SJSA1 (cell line): ENCODE data around the gene MRPS30. TPM values are rescaled to one million over a fixed set of nuclear protein-coding genes. Genes with fewer than 3 reads are reported as not detected.
A peak's percentile ranks its signal among the peaks of the same experiment; 100 is the strongest.
"Not testable (repeated sequence)": the region's sequence is repeated elsewhere in the genome, so short reads cannot be mapped to it uniquely, and the experiment has no call there.

Source experiments
- DNase-seq, 2 experiments: peaks; one replicate each; pipeline ENCODE4 v3.0.0-alpha.2; 2015 to 2020; ENCODE audit warnings: low spot score in 2 of 2, low read depth in 1 of 2
- H3K27ac ChIP-seq: fragments of 250-450 bp; sonication (Bioruptor Pico); 2 replicates; pipeline ENCODE4 v1.5.1; 2020; ENCODE audit warnings: mild to moderate bottlenecking, moderate library complexity
- H3K27me3 ChIP-seq: fragments of 250-450 bp; sonication (Bioruptor Pico); replicated peaks from 2 replicates; pipeline ENCODE4 v1.5.1; 2020; ENCODE audit warnings: mild to moderate bottlenecking, moderate library complexity
- H3K36me3 ChIP-seq: fragments of 250-450 bp; sonication (Bioruptor Pico); 2 replicates; pipeline ENCODE4 v1.5.1; 2020; ENCODE audit warnings: mild to moderate bottlenecking
- H3K4me1 ChIP-seq: fragments of 250-450 bp; sonication (Bioruptor Pico); replicated peaks from 2 replicates; pipeline ENCODE4 v1.6.1; 2021; ENCODE audit warnings: mild to moderate bottlenecking
- H3K4me3 ChIP-seq: fragments of 250-450 bp; sonication (Bioruptor Pico); 2 replicates; pipeline ENCODE4 v1.5.1; 2020; ENCODE audit warnings: mild to moderate bottlenecking
- H3K9me3 ChIP-seq: fragments of 250-450 bp; sonication (Bioruptor Pico); replicated peaks from 2 replicates; pipeline ENCODE4 v1.5.1; 2020; ENCODE audit warnings: mild to moderate bottlenecking
- total RNA-seq: library from RNA; depleted of rRNA; stranded (reverse); fragments of >200 nt; shearing (Covaris generic); gene quantifications from 2 replicates; pipeline ENCODE4 v1.2.3, GENCODE V29; 2014; rRNA removed

MRPS30 gene
- 76.8 and 99.0 TPM in 2 replicates for total RNA-seq

- Histone ChIP-seq H3K9me3 (no peaks in the 10 kb centered on the region), H3K4me3 (peak within 1 kb of the TSS; percentile 82)
These were observed at the start of gene MRPS30 for GRCh38 chr5:44808435-44809214. Gene MRPS30 (plus strand): TSS chr5:44808947. CDS start chr5:44808963, 16 bp downstream.

GRCh38 chr5:44769200-44769876 lies 39.4 kb upstream of the MRPS30 start:
- H3K4me3 ChIP-seq: no peak overlapping the region
- no peaks in the 10 kb centered on the region for H3K4me1 ChIP-seq
- H3K27me3 ChIP-seq: no peaks in the 10 kb centered on the region
- H3K27ac ChIP-seq: no peak overlapping the region
- DNase-seq: no peak
- no peaks in the 10 kb centered on the region for H3K36me3 ChIP-seq
- no peaks in the 10 kb centered on the region for H3K9me3 ChIP-seq

More at GRCh38 chr5:44808435-44809214, at the start of gene MRPS30:
- Histone ChIP-seq H3K27ac (peak within 1 kb of the TSS; percentile 33), H3K27me3 (no peaks in the 10 kb centered on the region), H3K36me3 (peaks cover 42% of the 10 kb centered on the region), H3K4me1 (peaks cover 8% of the 10 kb centered on the region)
- DNase-seq: peak; percentile 96 to 98

GRCh38 chr5:44769877-44770209 lies 38.9 kb upstream of the MRPS30 start:
- Histone ChIP-seq H3K27ac (no peak overlapping the region), H3K27me3 (no peaks in the 10 kb centered on the region), H3K4me3 (no peak overlapping the region), H3K36me3 (no peaks in the 10 kb centered on the region), H3K9me3 (no peaks in the 10 kb centered on the region), H3K4me1 (no peaks in the 10 kb centered on the region)
- no peak for DNase-seq

GRCh38 chr5:44770780-44771717 lies 37.7 kb upstream of the MRPS30 start:
- no peak for DNase-seq
- no peaks in the 10 kb centered on the region for H3K9me3 ChIP-seq
- no peak overlapping the region for H3K27ac ChIP-seq

GRCh38 chr5:44772397-44772796 lies 36.4 kb upstream of the MRPS30 start:
- H3K9me3 ChIP-seq, DNase-seq, H3K4me1 ChIP-seq, H3K27me3 ChIP-seq, H3K27ac ChIP-seq, H3K36me3 ChIP-seq, H3K4me3 ChIP-seq: not testable (repeated sequence)

More at GRCh38 chr5:44770780-44771717, 37.7 kb upstream of the MRPS30 start:
- Histone ChIP-seq H3K4me1 (no peaks in the 10 kb centered on the region), H3K4me3 (no peak overlapping the region), H3K36me3 (no peaks in the 10 kb centered on the region), H3K27me3 (no peaks in the 10 kb centered on the region)

- Histone ChIP-seq H3K27ac (no peak overlapping the region), H3K4me1 (no peaks in the 10 kb centered on the region), H3K36me3 (no peaks in the 10 kb centered on the region), H3K27me3 (no peaks in the 10 kb centered on the region), H3K4me3 (no peak overlapping the region), H3K9me3 (no peaks in the 10 kb centered on the region)
- peak in 1 of 2 experiments; percentile 21 for DNase-seq
These were observed 34.4 kb upstream of the MRPS30 start for GRCh38 chr5:44774279-44774880.

- Histone ChIP-seq H3K9me3 (no peaks in the 10 kb centered on the region), H3K4me1 (no peaks in the 10 kb centered on the region), H3K27ac (no peak overlapping the region), H3K27me3 (no peaks in the 10 kb centered on the region), H3K4me3 (no peak overlapping the region), H3K36me3 (no peaks in the 10 kb centered on the region)
- no peak for DNase-seq
These were observed 29.6 kb upstream of the MRPS30 start for GRCh38 chr5:44779167-44779566.

- Histone ChIP-seq H3K9me3 (no peaks in the 10 kb centered on the region), H3K27ac (no peak overlapping the region), H3K27me3 (no peaks in the 10 kb centered on the region), H3K36me3 (no peaks in the 10 kb centered on the region), H3K4me3 (no peak overlapping the region), H3K4me1 (peaks cover under 1% of the 10 kb centered on the region)
- no peak for DNase-seq
These were observed 25.0 kb upstream of the MRPS30 start for GRCh38 chr5:44783634-44784315.

- Histone ChIP-seq H3K27ac (no peak overlapping the region), H3K27me3 (no peaks in the 10 kb centered on the region), H3K36me3 (no peaks in the 10 kb centered on the region), H3K9me3 (no peaks in the 10 kb centered on the region), H3K4me3 (no peak overlapping the region), H3K4me1 (peaks cover 10% of the 10 kb centered on the region)
- DNase-seq: no peak
These were observed 21.0 kb upstream of the MRPS30 start for GRCh38 chr5:44787731-44788130.

GRCh38 chr5:44789372-44789995 lies 19.3 kb upstream of the MRPS30 start:
- not testable (repeated sequence) for H3K27me3 ChIP-seq, H3K4me3 ChIP-seq, H3K36me3 ChIP-seq, H3K9me3 ChIP-seq
- peak; percentile 48 to 56 for DNase-seq
- peak overlapping the region; percentile 72 for H3K27ac ChIP-seq
- peaks cover 10% of the 10 kb centered on the region for H3K4me1 ChIP-seq

- H3K4me3 ChIP-seq, H3K27me3 ChIP-seq, H3K9me3 ChIP-seq, H3K36me3 ChIP-seq, H3K27ac ChIP-seq, DNase-seq: not testable (repeated sequence)
- peaks cover 10% of the 10 kb centered on the region for H3K4me1 ChIP-seq
These were observed 16.6 kb upstream of the MRPS30 start for GRCh38 chr5:44792031-44792673.

GRCh38 chr5:44794371-44794770 lies 14.4 kb upstream of the MRPS30 start:
- H3K27ac ChIP-seq: no peak overlapping the region
- no peaks in the 10 kb centered on the region for H3K36me3 ChIP-seq
- no peaks in the 10 kb centered on the region for H3K27me3 ChIP-seq
- DNase-seq: no peak
- H3K4me1 ChIP-seq: peaks cover 5% of the 10 kb centered on the region
- no peaks in the 10 kb centered on the region for H3K9me3 ChIP-seq
- no peak overlapping the region for H3K4me3 ChIP-seq
